Measurements from ENCODE around the gene RSRC1.
"Not testable (repeated sequence)": the region's sequence is repeated elsewhere in the genome, so short reads cannot be mapped to it uniquely, and the experiment has no call there.

Gene RSRC1, protein sequence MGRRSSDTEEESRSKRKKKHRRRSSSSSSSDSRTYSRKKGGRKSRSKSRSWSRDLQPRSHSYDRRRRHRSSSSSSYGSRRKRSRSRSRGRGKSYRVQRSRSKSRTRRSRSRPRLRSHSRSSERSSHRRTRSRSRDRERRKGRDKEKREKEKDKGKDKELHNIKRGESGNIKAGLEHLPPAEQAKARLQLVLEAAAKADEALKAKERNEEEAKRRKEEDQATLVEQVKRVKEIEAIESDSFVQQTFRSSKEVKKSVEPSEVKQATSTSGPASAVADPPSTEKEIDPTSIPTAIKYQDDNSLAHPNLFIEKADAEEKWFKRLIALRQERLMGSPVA
- 32.3 to 39.2 reads per million in 2 experiments for total RNA-seq

DNA sequence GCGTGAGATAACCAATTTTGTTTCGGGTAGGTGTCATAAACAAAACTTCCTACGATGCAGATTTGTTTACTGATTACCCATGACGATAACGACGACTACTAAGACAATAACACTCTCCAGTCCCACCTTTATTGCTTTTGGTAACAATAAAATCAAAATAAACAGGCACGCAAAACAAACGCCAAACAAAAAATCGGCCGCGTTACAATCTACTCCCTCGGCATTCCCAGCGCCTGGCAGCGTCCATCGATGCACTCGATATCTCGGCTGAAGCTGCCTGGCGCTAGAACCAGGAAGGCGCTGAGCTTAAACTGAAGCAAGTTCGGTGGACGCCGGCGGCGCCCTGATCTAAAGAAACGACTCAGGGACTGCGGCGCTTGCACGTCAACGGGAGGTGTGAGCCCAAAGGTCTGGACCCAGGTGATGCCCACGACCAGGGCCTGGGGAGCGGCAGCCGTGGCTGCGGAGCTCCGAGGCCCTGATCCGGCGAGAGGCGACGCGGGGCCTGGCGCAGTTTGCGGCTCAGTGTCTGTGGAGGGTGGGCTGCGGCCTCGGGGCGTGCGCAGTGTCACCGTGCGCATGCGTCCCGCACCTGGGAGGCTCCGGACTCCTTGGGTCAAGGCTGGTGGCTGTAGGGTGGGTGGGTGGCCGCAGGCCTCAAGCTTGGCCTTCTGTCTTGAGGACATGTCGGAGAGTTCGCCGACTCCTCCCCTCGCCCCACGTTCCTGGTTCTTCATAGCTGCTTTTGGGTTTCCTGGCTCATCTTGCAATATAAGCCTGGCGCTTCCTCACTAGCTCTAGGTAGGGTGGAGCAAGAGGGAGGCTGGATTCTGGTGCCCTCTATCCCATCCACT lies at the start of gene RSRC1:
Gene RSRC1 (plus strand): TSS at position 286 of the 854 bp plus-strand sequence. CDS start 12,016 bp downstream, outside the sequence.
- peak; percentile 74 for DNase-seq (ENCODE audit: low read depth)

DNA sequence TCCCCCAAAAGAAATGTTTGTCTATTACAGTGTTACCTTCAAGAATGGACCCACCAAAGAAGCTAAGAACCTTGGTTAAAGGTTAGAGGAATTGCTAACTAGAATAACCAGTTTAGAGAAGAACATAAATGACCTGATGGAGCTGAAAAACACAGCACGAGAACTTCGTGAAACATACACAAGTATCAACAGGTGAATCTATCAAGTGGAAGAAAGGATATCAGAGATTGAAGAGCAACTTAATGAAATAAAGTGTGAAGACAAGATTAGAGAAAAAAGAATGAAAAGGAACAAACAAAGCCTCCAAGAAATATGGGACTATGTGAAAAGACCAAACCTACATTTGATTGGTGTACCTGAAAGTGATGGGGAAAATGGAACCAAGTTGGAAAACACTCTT lies 44.3 kb upstream of the RSRC1 start:
- not testable (repeated sequence) for DNase-seq (ENCODE audit: low read depth)

DNA sequence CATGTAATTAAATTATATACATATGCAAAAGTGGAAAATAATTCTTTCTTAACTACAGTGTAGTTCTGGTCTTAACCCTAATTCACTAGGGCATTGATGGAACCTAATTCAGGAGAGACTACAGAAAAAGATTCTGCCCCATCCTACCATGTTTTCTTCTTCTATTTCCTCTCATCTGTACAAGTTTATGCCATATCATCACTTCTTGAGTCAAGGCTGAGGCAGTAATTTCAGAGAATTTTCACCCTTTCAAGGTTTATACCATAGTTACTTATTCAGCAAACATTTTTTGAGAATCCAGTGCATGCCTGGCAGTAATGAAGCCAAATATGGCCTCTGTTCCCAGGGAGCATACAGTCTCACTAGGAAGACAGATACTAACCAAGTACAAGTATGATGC lies 37.1 kb upstream of the RSRC1 start:
- DNase-seq (ENCODE audit: low read depth) = no peak

DNA sequence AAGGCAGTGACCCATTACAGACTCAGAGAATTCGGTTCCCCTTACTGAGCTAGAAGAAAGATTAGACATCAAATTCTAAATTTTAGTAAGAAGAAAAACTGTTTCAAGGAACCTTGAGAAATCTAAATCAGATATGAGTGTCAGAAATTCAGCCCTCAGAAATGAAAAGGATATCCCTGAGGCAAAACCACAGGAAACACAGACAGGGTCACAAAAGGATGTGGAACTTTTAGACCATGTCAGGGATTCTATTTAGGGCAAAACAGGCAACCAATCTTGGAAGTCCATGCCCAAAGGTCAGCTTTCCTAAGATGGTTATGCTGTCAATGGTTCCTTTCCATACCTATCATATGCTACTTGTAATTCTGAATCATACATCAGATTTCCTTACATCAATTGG lies 35.3 kb upstream of the RSRC1 start:
- DNase-seq (ENCODE audit: low read depth) = no peak

DNA sequence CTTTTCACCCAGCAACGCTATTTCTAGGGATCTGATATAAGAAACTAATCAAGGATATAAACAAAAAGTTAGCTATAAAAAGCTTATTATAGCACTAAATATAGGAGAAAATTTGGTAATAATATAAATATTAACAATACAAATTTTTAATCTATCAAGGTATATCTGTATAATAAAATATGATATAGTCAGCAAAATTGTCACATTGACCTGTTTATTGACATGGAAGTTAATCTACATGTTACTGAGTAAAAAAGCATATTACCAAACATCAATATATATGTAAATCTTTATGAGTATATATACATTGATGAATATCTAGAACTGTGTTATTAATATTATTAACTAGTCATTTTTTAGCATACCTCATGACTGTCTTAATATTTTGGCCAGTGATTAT lies 30.3 kb upstream of the RSRC1 start:
- DNase-seq (ENCODE audit: low read depth) = no peak

DNA sequence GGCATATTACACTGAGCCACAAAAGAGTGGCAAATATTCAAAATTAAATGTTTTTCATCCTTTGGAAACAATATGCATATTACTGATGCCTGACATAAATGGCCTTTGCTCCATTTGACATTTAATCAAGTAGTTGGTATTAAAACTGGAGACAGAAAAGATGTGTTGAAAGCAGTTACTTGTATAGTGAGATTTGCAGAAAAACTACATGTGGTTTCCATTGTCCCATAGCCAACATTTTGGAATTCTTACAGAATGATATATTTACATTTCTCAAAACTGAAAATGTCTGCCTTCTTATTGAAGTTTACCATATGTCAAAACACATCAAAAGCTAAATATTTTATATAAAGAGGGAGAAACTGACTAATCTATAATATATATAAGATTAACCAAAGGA lies 25.2 kb upstream of the RSRC1 start:
- DNase-seq (ENCODE audit: low read depth) = no peak

DNA sequence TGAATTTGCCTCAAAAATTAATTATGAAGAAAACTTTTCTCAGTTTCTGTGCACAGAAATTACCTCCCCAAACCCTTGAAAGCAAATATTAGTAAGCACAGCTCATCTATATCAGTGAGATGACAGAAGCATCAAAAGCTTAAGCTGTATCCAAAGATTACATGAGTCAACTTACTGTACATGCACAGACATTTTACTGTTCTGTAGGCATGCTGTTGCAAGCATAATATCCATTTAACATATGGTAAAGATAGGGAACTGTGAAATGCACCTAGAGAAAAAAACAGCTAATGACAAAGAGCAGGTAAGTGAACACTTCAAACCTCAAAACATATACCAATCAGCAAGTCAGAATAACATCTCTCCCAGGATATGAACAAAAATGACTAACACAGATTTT lies 24.5 kb upstream of the RSRC1 start:
- DNase-seq (ENCODE audit: low read depth) = no peak

DNA sequence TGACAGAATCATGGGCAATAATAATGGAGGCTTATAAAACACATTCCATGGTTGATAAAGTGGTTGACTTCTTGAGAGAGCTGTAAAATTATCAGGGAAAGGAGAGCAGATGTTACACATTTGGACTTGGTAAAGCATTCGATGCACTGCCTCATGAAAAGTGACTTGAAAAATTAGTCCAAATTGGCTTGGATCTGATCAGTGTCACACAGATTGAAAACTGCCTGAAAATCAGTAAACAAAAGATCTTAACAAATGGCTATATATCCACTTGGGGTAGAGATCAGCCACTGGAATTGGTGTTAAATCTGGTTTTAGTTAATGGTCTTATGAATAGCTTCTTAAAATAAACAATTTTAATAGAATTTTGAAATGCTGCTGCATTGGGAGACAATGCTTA lies 24.0 kb upstream of the RSRC1 start:
- no peak for DNase-seq (ENCODE audit: low read depth)

DNA sequence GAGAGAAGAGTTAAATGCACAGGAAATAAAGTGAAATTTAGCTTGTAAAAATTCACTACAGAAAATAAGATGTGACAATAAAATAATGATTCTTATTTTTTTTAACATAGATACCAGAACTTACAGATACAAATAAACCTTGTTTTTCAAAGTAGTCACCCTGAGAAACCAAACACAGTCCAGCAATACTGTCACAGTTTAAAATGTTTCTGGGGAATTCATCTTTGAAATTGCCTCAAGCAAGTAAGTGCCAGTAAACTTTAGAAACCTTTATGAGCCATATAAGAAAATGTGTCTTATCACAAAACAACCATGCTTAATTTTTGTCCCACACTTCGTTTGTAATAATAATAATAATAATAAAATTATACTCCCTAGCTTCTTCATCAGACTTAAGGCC lies 23.5 kb upstream of the RSRC1 start:
- DNase-seq (ENCODE audit: low read depth) = no peak

DNA sequence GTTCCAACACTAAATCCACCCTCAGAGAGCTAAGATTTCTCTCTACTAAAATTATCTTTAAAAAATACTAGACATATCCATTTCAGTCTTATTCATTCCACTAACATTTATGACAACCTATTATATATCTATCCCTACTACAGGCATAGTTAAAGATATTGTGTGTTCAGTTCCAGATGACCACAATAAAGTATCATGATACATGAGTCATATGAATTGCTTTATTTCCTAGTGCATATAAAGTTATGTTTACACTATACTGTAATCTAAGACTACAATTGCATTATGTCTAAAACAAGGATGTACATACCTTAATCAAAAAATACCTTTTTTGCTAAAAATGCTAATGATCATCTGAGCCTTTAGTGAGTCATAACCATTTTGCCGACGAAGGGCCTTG lies 23.1 kb upstream of the RSRC1 start:
- DNase-seq (ENCODE audit: low read depth) = no peak

DNA sequence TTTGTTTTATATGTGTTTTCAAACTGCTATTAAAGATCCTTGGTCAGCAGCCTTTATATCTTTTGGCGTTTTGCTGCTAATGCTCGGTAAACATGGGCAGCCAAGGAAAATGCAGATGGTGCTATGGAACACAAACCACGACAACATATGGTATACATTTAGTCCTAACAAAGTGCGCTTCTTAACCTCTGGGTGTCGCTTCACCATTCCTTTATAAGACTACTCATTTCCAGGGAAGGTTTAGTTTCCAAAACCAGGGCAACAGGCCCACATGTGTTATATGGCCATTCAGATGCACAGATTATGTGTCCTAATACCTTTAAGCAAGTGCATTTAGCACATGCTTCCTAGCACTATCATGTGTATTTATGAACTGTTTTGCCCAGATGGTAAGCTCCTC lies 18.4 kb upstream of the RSRC1 start:
- no peak for DNase-seq (ENCODE audit: low read depth)

DNA sequence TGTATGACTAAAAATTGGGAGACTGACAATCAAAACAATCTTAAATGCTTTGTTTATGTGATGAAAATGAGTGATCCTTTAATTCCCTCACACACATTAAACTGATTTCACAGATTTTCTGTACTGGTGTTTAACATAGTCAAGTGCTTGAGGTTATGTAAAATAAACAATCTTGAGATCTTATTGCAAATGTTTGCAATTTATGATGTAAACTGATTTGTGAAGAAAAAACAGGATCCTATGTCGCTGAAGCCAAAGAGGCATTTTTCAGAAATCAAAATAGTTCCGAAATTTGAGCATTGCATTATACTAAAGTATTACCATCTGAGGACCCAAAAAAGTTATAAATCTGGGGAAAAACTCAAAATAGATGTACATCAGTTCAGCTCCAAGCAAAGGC lies 16.4 kb upstream of the RSRC1 start:
- DNase-seq (ENCODE audit: low read depth) = no peak

DNA sequence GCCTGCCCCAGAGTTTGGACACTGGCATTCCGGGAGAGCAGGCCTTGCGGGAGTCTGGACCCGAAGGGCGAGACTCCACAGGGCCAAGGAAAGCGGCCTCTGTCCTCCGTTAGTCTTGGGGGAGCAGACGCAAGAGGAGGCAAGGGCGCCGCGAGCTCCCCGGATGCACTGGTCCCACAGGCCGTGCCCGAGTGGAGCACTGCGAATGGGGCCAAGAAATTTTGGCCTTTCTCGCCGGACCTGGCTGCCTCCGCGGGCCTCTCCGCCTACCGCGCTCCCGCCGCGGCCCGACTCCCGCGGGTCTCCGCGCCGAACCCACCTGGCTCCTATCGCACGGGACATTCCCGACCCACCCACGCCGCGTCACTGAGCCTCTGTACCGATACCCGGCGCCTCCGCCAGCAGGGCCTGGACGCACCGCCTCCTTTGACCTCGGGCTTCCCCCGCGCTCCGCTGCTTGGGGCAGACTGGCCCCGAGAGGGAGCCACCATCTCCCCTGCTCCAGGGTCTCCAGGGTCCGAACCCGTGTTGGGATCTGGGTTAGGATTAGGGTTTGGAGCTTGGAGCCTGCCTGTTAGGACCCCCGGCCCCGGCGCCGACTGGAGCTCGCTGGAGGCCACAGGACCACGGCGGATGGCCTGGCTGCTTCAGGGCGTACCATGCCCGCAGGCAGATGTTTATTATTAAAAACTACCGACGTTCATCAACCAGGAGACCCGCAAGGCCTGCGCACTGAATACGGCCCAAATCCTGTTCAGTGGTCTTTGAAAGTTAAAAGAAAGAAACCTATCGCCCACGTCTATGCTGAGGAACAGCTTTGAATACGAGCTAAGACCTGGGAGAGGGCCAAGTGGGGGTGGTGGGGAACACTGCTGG lies 15.4 kb upstream of the RSRC1 start:
- DNase-seq (ENCODE audit: low read depth) = no peak

DNA sequence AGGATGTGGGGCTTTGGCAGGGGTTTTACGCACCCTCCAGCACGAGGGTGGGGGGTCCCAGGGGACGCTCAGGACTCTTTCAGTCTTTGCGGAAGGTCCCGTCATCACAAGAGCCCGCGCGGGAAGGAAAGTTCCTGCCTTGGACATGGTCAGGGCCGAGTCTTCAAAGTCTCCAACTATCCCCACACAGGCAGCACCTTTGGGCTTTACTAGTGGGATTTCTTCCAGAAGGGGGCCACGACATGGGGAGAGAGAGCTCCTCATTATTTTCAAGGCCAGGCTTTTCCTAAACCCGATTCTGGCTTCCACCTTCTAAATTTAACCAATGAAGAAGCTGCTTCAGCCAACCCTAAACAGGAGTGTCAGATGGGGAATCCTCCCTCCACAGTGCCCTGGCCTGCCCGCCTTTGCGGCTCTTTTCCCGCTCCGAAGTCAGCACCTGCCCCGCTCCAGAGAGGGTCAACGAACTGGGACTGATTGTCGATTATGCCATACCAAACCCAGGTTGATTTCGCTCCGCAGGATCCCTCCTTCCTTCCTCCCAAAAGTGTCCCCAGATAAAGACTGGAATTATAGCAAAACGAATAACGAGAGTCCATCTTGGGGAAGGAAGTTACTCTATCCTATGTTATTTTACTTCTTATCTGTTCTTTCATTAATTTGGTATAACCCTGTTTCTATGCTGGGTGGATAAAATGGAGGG lies 14.6 kb upstream of the RSRC1 start:
- no peak for DNase-seq (ENCODE audit: low read depth)

DNA sequence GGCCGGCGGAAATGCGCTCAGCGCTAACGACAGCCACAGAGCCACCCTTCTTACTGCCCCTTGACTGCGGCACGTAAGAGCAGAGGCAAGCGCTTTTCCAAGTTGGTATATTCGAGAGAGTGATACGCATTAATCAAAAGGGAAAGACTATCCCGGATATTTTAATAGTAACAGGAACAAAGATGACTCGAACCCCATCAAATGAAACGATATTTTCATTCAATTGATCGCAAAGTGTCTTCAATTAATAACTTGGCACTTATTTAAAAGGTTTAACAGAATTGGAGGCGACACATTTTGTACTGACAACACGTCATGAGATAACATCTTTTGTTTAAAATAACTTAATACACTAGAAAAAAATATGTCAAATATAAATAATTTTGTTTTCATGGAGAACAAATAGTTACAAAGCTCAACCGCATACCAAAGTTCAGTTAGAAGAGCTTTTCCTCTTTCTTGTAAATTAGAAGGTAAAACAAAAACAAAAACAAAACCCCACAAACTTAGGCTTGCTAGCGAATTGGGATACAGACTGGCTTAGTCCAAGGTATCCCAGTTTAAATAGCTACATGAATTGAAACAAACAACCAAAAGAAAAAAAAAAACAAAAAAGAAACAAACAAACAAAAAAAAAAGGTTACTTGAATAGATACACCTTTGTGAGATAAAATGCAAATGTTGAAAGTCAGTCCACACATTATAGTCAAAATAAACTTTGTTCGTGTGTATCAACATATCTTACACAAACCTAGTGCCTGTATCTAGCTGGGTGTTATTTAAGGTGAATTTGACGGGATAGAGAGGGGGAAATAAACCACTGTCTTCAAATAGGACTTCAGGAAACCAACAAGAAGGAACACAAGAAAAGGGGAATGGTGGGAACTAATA lies 13.8 kb upstream of the RSRC1 start:
- DNase-seq (ENCODE audit: low read depth) = no peak

DNA sequence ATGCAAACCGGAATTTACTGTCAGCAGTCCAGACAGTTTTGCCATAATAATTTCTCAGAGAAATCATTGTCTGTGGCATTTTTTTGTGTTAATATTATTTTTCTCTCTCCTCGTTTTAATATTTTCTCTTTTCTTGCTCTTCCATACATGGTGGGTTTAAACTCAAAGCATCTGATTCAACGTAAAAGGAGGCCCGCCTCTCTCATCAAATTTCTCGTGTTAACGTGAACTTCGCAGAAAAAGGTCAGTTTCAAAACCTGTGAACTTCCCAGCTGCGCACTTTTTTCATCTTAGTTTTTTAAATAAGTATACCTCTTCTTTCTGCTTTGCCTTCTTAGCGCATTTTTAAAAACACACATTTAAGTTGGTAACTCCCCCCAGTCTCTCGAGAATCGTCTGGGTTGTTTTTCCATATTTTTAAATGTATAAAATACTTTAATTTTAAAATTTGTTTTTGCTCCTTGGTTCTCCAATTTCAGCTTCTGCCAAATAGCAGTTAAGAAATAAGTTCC lies 12.8 kb upstream of the RSRC1 start:
- no peak for DNase-seq (ENCODE audit: low read depth)

DNA sequence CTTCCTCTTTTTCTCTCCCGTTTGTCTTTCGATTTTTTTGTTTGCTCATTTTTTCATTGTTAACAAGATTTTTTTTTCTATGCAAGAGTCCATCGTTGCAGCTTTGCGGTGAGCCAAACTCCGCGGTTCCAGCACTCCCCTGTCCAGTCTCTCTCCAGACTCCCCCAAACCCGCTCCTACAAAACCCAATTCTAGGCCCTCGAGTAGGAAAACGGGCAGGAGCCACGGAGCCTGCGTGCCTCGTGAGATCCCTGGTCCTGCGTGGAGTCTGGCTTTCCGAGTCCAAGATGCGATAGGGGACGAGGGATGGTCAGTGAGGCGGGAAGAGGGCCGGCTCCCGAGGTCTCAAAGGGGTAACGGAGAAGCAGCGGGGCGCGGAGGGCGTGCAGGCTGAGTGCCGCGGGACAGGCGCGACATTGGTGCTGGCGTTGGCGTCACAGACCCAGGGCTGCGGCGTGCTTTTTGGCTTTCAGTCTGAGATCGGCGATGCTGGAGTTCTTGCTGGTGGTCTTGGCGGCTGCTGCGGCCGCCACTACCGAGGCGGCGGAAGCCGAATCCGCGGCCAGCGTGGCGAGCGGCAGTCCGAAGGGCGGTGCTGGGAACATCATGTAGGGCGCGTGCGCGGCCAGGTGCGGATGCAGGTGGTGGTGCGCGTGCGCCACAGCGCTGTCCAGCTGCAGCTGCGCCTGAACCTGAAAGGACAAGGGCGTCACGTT lies 12.1 kb upstream of the RSRC1 start:
- peak; percentile 42 for DNase-seq (ENCODE audit: low read depth)

DNA sequence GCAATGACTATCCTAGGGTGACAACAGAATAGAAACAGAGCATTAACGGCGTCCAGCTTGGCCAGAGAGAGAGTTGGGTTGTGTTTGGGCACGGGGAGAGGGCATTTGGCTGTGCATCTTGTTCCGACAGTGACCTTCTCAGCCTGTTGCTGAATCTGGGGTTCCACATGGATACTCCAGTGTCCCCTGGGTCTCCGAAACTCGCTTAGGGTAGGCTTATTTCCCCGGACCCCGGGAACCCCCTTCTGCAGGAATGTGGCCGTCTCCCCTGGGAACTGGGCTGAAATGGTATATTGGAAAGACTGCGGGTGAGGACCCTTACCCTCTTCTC lies 11.6 kb upstream of the RSRC1 start:
- DNase-seq (ENCODE audit: low read depth) = no peak

DNA sequence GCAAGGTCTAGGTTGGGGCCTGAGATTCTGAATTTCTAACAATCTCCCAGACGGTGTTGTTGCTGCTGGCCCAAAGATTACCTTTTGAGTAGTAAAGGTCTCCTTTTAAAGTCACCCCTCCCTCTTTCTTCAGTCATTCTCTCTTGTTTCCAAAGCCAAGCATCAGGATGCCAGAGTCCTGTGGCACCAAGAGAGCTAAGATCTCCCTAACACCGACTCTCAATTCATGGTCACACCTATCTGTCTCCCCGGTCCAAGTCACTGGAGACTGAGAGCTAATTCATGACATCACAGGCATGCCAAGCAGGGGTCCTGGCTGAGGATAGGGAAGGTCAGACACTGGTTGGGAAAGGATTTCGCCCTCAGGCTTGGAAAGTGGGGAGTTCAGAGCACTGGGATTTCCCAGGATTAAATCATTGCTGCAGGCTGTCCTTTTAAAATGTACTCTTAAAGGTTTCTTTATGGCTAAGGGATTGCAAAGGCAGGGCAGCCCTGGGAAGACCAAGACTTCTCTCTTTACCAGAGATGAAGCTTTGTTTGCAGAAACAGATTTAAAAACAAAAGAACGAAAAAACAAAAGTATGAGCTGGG lies 11.0 kb upstream of the RSRC1 start:
- DNase-seq (ENCODE audit: low read depth) = no peak

DNA sequence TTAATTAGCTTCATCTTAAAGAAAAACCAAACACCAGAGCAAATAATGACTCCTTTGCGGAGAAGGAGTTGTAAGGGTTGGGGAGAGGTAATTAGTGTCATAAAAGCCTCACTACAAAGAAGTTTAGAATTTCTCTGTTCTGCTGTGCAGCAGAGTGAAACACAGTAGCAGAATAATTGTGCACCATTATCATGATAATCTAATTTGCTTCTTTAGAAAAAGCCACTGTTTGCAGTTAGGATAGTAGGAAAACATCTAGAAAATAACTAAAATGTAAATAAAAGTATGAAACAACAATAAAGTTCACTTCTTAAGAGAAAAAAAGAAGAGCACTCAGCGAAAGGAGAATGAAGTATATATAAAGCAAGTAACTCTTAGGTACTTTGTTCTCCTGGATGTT lies 9.2 kb upstream of the RSRC1 start:
- DNase-seq (ENCODE audit: low read depth) = no peak
